HEK293T (cell line): Measurements from ENCODE around the gene SLC6A16.
"Not testable (repeated sequence)": the region's sequence is repeated elsewhere in the genome, so short reads cannot be mapped to it uniquely, and the experiment has no call there.

Experiments
- HDGF ChIP-seq: fragments of 450-650 bp; IDR thresholded peaks from 2 replicates; pipeline ENCODE4 v1.6.1; 2017; ENCODE audit warnings: antibody characterized with exemption, borderline replicate concordance
- PKNOX1 ChIP-seq: fragments of 450-650 bp; IDR thresholded peaks from 2 replicates; pipeline ENCODE4 v1.6.1; 2016
- TARDBP ChIP-seq: fragments of 450-650 bp; IDR thresholded peaks from 2 replicates; pipeline ENCODE4 v1.6.1; 2016

- TF ChIP-seq PKNOX1, TARDBP, HDGF: not testable (repeated sequence)
Observed at GRCh38 chr19:49288205-49288604, 36.8 kb downstream of the SLC6A16 start.
